Occipital lobe (tissue), 2 donors: ENCODE results near the gene NFATC2IP. TPM values are rescaled to one million over a fixed set of nuclear protein-coding genes. Genes with fewer than 3 reads are reported as not detected.
"Not testable (repeated sequence)": the region's sequence is repeated elsewhere in the genome, so short reads cannot be mapped to it uniquely, and the experiment has no call there.

Experiments
- DNase-seq: peaks from one replicate; lab custom pipeline; 2025; lab: John Stamatoyannopoulos, UW
- total RNA-seq: library from RNA; depleted of rRNA; stranded (reverse); fragments of >200 nt; gene quantifications from one replicate; pipeline ENCODE4 v1.2.3, GENCODE V29; 2014

NFATC2IP gene
- total RNA-seq, 1 donor from 2014 or later, result 19.8 TPM

GRCh38 chr16:28925386-28926228, 25.1 kb upstream of the NFATC2IP start:
- DNase-seq, result peak; percentile 69

GRCh38 chr16:28926284-28926683, 24.5 kb upstream of the NFATC2IP start:
- not testable (repeated sequence) for DNase-seq

GRCh38 chr16:28927815-28928214, 22.9 kb upstream of the NFATC2IP start:
- DNase-seq, result no peak

- no peak for DNase-seq
These were observed 20.5 kb upstream of the NFATC2IP start for GRCh38 chr16:28930203-28930602.

GRCh38 chr16:28930652-28931051, 20.1 kb upstream of the NFATC2IP start:
- no peak for DNase-seq

GRCh38 chr16:28931801-28932225, 18.9 kb upstream of the NFATC2IP start, which contains the start of gene CD19:
Gene CD19, plus strand, starts transcription at chr16:28931971. Its CDS starts 30 bp downstream, at chr16:28932001.
- DNase-seq, result no peak

GRCh38 chr16:28932339-28933141, 18.2 kb upstream of the NFATC2IP start:
- no peak for DNase-seq

GRCh38 chr16:28933171-28933570, 17.6 kb upstream of the NFATC2IP start:
- no peak for DNase-seq

- no peak for DNase-seq
These were observed 15.4 kb upstream of the NFATC2IP start for GRCh38 chr16:28935346-28935745.

- peak; percentile 18 for DNase-seq
These were observed 14.6 kb upstream of the NFATC2IP start for GRCh38 chr16:28935924-28936783.

GRCh38 chr16:28936784-28937155, 14.0 kb upstream of the NFATC2IP start:
- DNase-seq, result no peak

- no peak for DNase-seq
These were observed 13.4 kb upstream of the NFATC2IP start for GRCh38 chr16:28937222-28937876.

GRCh38 chr16:28938721-28939120, 12.0 kb upstream of the NFATC2IP start:
- no peak for DNase-seq

- DNase-seq, result not testable (repeated sequence)
These were observed 10.9 kb upstream of the NFATC2IP start for GRCh38 chr16:28939825-28940224.

GRCh38 chr16:28943281-28943680, 7.5 kb upstream of the NFATC2IP start:
- DNase-seq, result no peak

GRCh38 chr16:28946681-28947080, 4.1 kb upstream of the NFATC2IP start:
- DNase-seq, result no peak

- no peak for DNase-seq
These were observed 740 bp downstream of the NFATC2IP start for GRCh38 chr16:28951410-28951943.

GRCh38 chr16:28958216-28958615, 7.5 kb downstream of the NFATC2IP start:
- no peak for DNase-seq

- DNase-seq, result no peak
These were observed 8.1 kb downstream of the NFATC2IP start for GRCh38 chr16:28958836-28959235.

- no peak for DNase-seq
These were observed 13.3 kb downstream of the NFATC2IP start for GRCh38 chr16:28964072-28964471.

- DNase-seq, result no peak
These were observed 13.8 kb downstream of the NFATC2IP start for GRCh38 chr16:28964496-28964895.
